ENCODE results near the gene CTDNEP1. TPM values are rescaled to one million over a fixed set of nuclear protein-coding genes. Genes with fewer than 3 reads are reported as not detected.

Gene CTDNEP1
- total and polyA plus RNA-seq, 2 donors (not counting 3 experiments of a cell fraction or from before 2014, with no cell fraction given), result 130 to 143 TPM

DNA sequence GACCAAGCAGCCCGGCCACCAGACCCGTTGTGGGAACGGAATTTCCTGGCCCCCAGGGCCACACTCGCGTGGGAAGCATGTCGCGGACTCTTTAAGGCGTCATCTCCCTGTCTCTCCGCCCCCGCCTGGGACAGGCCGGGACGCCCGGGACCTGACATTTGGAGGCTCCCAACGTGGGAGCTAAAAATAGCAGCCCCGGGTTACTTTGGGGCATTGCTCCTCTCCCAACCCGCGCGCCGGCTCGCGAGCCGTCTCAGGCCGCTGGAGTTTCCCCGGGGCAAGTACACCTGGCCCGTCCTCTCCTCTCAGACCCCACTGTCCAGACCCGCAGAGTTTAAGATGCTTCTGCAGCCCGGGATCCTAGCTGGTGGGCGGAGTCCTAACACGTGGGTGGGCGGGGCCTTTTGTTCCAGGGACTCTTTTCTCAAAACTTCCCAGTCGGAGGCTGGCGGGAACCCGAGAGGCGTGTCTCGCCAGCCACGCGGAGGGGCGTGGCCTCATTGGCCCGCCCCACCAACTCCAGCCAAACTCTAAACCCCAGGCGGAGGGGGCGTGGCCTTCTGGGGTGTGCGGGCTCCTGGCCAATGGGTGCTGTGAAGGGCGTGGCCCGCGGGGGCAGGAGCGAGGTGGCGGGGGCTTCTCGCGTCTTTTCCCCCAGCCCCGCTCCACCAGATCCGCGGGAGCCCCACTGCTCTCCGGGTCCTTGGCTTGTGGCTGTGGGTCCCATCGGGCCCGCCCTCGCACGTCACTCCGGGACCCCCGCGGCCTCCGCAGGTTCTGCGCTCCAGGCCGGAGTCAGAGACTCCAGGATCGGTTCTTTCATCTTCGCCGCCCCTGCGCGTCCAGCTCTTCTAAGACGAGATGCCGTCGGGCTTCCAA, 29.8 kb upstream of the CTDNEP1 start, which contains the start of gene SLC2A4:
Gene SLC2A4 (plus strand): TSS at position 645 of the 879 bp plus-strand sequence. CDS start 217 bp downstream, at position 862.
- no peaks in the 10 kb centered on the region for H3K9me3 ChIP-seq (replicated peaks; ENCODE audit: control insufficient read depth, insufficient read depth, low read length)
- no peaks in the 10 kb centered on the region for H4K20me1 ChIP-seq (replicated peaks; ENCODE audit: control insufficient read depth, extremely low read depth, insufficient read depth, low read length)
- no peak for TF ChIP-seq POLR2A (IDR thresholded peaks at IDR 0.05; ENCODE audit: low read depth, low read length)
- TF ChIP-seq, protein P1, sequence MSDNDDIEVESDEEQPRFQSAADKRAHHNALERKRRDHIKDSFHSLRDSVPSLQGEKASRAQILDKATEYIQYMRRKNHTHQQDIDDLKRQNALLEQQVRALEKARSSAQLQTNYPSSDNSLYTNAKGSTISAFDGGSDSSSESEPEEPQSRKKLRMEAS (IDR thresholded peaks at IDR 0.05; ENCODE audit: insufficient read depth, insufficient read length), result peak; percentile 85
- dilution Hi-C loops (cut with MboI; ENCODE audit: extremely low pct_ligation_motif_present, low sequenced_read_pairs), result no loop called here
- no TSS peak for BruUV-seq (replicated peaks)
- H2AFZ ChIP-seq (ENCODE audit: low read depth, low read length), result peak within 1 kb of the TSS; percentile 76
- H3K79me2 ChIP-seq (ENCODE audit: control insufficient read depth, insufficient read depth, low read length), result no peaks in the 10 kb centered on the region
- ChIA-PET CTCF (interaction anchor here (0.6 to 10.2 kb wide), 17 partner anchors 10 to 280 kb away, joined by 3 to 170 read pairs (median 4); partner anchors contain the start of genes ACADVL, DLG4 and GPS2), POLR2A (interaction anchor here (1.2 kb wide), 1 partner anchor 48 kb away, joined by 5 read pairs; no protein-coding TSS in a partner anchor)
- intact Hi-C loops (cut with micrococcal nuclease), result loop anchor here (1.0 to 2.0 kb wide), 2 partner anchors 29 to 39 kb away; partner anchors contain the start of genes ELP5 and GABARAP
- no peak within 1 kb of the TSS for H3K27ac ChIP-seq (ENCODE audit: insufficient read depth, low read depth, low read length)
- FAIRE-seq (peak; percentile 88), DNase-seq (ENCODE audit: low read depth, low spot score) (peak; percentile 94)
- H3K4me2 ChIP-seq (ENCODE audit: insufficient read depth, low read length), result peak within 1 kb of the TSS; percentile 62
- H3K27me3 ChIP-seq (ENCODE audit: control insufficient read depth in 2 of 2, insufficient read depth in 2 of 2, low read length in 2 of 2), result peaks cover 5 to 7% of the 10 kb centered on the region in 2 experiments
- H3K9ac ChIP-seq (replicated peaks; ENCODE audit: extremely low read depth, insufficient read depth, low read length), result no peak within 1 kb of the TSS
- no peaks in the 10 kb centered on the region for H3K36me3 ChIP-seq (ENCODE audit: control insufficient read depth in 2 of 2, extremely low read depth in 1 of 2, insufficient read depth in 2 of 2, low read length in 2 of 2)
- H3K4me1 ChIP-seq (ENCODE audit: control insufficient read depth, extremely low read depth, insufficient read depth, low read length), result peaks cover 9% of the 10 kb centered on the region
- peak within 1 kb of the TSS in 2 of 3 experiments; percentile 28 to 33 for H3K4me3 ChIP-seq (replicated peaks in 1 of 3; ENCODE audit: insufficient read depth in 1 of 3, low read depth in 1 of 3, low read length in 3 of 3)
- no peaks in the 10 kb centered on the region for H3K9me1 ChIP-seq (replicated peaks; ENCODE audit: control insufficient read depth, extremely low read depth, insufficient read depth, low read length)

DNA sequence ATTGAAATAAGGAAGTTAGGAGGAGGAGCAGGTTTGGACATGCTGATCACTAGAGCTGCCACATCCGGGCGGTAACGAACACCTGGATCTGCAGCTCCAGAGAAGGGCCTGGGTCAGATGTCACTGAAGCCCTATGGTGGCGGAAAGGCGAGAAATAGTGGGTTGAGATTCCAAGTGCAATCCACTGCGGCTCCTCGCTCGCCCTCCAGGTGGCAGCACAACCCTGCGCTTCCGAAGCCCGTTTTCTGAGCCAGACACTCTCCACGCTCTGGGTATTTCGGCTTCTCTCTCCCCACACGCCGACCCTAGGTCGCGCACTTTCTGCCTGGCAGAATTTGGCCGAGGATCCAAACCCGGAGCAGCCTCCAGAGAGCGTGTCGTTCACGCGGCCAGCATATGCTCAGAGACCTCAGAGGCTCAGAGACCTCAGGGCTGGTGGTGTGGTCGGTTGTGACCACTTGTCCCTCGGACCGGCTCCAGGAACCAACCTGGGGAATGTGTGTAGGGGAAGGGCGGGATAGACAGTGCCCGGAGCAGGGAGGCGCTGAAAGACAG, 29.1 kb upstream of the CTDNEP1 start:
- H3K27ac ChIP-seq (ENCODE audit: insufficient read depth, low read depth, low read length), result no peak overlapping the region
- peak; percentile 98 for FAIRE-seq
- CTCF ChIA-PET, result interaction anchor here (0.6 to 10.2 kb wide), 13 partner anchors 9 to 280 kb away, joined by 3 to 170 read pairs (median 5); partner anchors contain the start of genes ACADVL and DLG4

More for the DNA sequence above, 29.1 kb upstream of the CTDNEP1 start:
- TF ChIP-seq CTCF (IDR thresholded peaks at IDR 0.05; ENCODE audit: extremely low read depth in 1 of 2, insufficient read depth in 1 of 2, low read depth in 1 of 2, low read length in 2 of 2) (peak; percentile 92 to 96), FOS (IDR thresholded peaks at IDR 0.05; ENCODE audit: borderline replicate concordance, insufficient read depth, low read length) (no peak)
- H3K4me2 ChIP-seq (ENCODE audit: insufficient read depth, low read length), result peak overlapping the region; percentile 62
- dilution Hi-C loops (cut with MboI; ENCODE audit: extremely low pct_ligation_motif_present, low sequenced_read_pairs) (no loop called here), intact Hi-C loops (cut with micrococcal nuclease) (loop anchor here (1.0 to 2.0 kb wide), 5 partner anchors 16 to 65 kb away; partner anchors contain the start of genes ELP5, GABARAP and NEURL4)
- BruUV-seq (replicated peaks), result no TSS peak
- peak overlapping the region in 2 of 3 experiments; percentile 13 to 33 for H3K4me3 ChIP-seq (replicated peaks in 1 of 3; ENCODE audit: insufficient read depth in 1 of 3, low read depth in 1 of 3, low read length in 3 of 3)
- no peak overlapping the region for H3K9ac ChIP-seq (replicated peaks; ENCODE audit: extremely low read depth, insufficient read depth, low read length)
- DNase-seq (ENCODE audit: low read depth, low spot score), result peak; percentile 77
- no peaks in the 10 kb centered on the region for H3K9me3 ChIP-seq (replicated peaks; ENCODE audit: control insufficient read depth, insufficient read depth, low read length)
- no peaks in the 10 kb centered on the region for H3K36me3 ChIP-seq (ENCODE audit: control insufficient read depth in 2 of 2, extremely low read depth in 1 of 2, insufficient read depth in 2 of 2, low read length in 2 of 2)
- peaks cover 9% of the 10 kb centered on the region for H3K4me1 ChIP-seq (ENCODE audit: control insufficient read depth, extremely low read depth, insufficient read depth, low read length)
- no peaks in the 10 kb centered on the region for H4K20me1 ChIP-seq (replicated peaks; ENCODE audit: control insufficient read depth, extremely low read depth, insufficient read depth, low read length)
- POLR2A ChIA-PET, result interaction anchor here (1.2 kb wide), 1 partner anchor 49 kb away, joined by 5 read pairs; no protein-coding TSS in a partner anchor
- peaks cover 4 to 5% of the 10 kb centered on the region in 2 experiments for H3K27me3 ChIP-seq (ENCODE audit: control insufficient read depth in 2 of 2, insufficient read depth in 2 of 2, low read length in 2 of 2)
- no peaks in the 10 kb centered on the region for H3K9me1 ChIP-seq (replicated peaks; ENCODE audit: control insufficient read depth, extremely low read depth, insufficient read depth, low read length)
- H3K79me2 ChIP-seq (ENCODE audit: control insufficient read depth, insufficient read depth, low read length), result no peaks in the 10 kb centered on the region
- H2AFZ ChIP-seq (ENCODE audit: low read depth, low read length), result peak overlapping the region; percentile 32

Data from endothelial cell of umbilical vein (primary cell).